ENCODE data around the gene GBE1.
"Not testable (repeated sequence)": the region's sequence is repeated elsewhere in the genome, so short reads cannot be mapped to it uniquely, and the experiment has no call there.

The GBE1 gene
- total RNA-seq: 17.7 to 18.9 reads per million in 2 donors

GRCh38 chr3:81760924-81761903 is at the start of gene GBE1:
Gene GBE1, minus strand, starts transcription at chr3:81761645. Its CDS starts 128 bp downstream, at chr3:81761517.
- peak; percentile 73 for DNase-seq

DNA sequence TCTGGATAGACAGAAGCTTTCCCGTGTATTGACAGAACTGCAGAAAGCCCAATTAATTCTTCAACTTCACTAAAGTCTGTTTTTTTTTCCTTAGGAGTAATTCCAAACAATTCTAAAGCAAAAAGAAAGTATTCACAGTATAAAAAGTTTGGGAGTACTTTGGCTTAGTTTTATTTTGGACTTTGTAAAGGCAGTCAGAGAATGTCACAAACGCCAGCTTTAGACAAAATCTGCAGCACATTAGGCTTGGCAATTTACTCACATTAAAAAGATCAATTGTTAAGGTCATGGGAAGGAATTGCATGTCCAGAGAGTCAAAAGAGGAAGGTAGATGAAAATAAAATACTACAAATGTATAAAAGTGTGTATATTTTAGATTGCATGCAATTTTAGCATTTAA is 47.5 kb upstream of the GBE1 start:
- DNase-seq: no peak

DNA sequence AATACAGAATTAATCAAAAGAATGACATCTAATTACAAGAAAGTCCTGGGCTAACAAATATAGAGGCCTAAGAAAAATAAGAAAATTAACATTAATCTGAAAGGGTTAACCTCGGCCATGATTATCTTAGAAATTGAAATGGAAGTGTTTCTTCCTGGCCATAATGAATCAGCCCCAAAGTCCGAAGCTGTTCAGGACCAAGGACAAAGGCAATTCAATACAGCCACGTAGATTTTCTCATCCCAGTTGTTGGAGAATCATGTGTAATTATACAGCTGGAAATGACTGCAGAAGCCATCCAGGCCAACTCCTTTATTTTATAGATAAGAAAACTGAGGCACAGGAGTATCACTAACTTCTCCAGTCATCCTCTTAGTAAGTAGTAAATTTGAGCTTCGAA is 38.0 kb upstream of the GBE1 start:
- DNase-seq: no peak

- no peak for DNase-seq
Measured at GRCh38 chr3:81793410-81793809, 32.0 kb upstream of the GBE1 start.

DNA sequence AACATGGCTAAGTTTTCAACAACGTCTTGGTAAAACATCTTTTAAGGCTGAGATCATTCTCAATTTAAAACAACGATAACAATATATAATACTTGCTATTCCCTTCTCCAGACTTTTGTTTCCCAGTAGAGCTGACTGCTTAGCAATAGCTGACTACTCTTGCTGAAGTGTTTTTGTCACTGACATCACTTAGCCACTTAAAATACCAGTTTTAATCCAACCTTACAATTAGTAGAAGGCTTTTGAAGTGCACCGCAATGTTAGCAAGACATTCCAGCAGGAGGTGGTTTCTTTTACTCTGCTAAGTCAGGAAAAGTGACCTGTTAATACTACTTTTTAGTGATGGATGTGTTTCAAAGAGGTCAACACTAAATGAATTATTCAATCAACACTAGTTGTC is 28.7 kb upstream of the GBE1 start:
- no peak for DNase-seq

- no peak for DNase-seq
Measured at GRCh38 chr3:81789691-81790090, 28.2 kb upstream of the GBE1 start.

DNA sequence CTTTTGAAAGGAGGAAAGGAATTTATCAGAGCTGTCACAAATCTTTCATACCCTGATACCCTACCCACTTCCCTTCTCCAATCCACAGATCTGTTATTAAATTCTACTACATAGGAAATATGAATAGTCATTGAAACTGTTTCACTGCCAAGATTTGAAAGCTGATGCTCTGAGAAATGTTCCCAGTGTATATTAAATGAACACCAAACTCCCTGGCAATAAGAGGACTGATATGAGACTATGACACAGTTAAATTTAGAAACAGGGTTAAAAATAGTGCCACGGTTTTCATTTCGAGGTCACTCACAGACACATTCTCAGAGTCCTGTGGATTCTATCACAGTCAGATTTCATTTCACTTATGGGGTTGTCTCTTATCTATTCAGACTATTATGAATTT is 27.2 kb upstream of the GBE1 start:
- no peak for DNase-seq

- DNase-seq: no peak
Measured at GRCh38 chr3:81788044-81788443, 26.6 kb upstream of the GBE1 start.

GRCh38 chr3:81782585-81782984 is 21.1 kb upstream of the GBE1 start:
- no peak for DNase-seq

GRCh38 chr3:81778678-81779182 is 17.3 kb upstream of the GBE1 start:
- no peak for DNase-seq

GRCh38 chr3:81776643-81777042 is 15.2 kb upstream of the GBE1 start:
- no peak for DNase-seq

DNA sequence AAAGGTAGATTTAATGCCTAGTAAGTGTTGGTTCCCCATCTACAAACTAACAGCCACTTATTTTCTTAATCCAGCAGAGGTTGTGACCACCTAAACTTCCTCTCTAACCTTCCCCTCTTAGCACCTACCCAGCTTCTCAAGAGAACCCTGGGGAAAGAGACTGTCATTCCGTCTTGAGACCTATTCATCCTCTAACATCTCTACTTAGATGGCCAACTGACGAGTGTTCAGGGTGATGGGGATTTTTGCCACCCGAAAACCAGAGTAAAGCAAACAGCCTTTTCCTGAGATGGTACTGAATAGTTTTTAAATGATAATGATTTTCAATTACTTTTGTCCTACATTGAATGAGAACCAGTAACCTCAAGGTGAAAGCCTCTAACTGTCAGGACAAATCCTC is 9.3 kb upstream of the GBE1 start:
- no peak for DNase-seq

GRCh38 chr3:81769299-81769698 is 7.9 kb upstream of the GBE1 start:
- no peak for DNase-seq

GRCh38 chr3:81767250-81767859 is 5.9 kb upstream of the GBE1 start:
- peak; percentile 11 for DNase-seq

DNA sequence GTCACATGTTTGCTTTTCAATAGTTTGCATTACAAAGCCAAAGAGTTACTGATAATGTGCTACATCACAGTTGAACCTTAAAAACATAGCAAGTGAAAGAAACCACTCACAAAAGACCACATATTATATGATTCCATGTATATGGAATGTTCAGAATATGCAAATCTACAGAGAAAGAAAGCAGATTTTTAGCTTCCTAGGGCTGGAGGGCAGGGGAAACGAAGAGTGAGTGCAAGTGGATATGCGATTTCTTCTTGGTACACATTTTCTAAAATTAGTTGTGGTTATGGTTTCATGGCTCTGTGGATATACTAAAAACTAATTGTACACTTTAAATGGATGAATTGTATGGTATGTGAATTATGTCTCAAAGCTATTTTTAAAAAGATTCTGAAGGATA is 4.0 kb upstream of the GBE1 start:
- no peak for DNase-seq

DNA sequence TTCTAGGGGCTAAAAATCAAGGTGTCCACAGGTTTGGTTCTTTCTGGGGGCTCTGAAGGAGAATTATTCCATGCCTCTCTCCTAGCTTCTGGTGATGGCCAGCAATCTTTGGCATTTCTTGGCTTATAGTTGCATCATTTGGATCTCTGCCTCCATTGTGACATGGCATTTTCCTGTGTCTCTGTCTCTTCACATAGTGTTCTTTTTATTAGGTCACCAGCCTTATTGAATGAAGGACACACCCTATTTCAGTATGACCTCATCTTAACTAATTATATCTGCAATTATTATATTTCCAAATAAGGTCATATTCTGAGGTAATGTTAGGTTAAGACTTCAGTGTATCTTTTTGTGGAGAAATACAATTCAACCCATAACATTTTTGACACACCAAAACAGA is 3.2 kb upstream of the GBE1 start:
- DNase-seq: no peak

DNA sequence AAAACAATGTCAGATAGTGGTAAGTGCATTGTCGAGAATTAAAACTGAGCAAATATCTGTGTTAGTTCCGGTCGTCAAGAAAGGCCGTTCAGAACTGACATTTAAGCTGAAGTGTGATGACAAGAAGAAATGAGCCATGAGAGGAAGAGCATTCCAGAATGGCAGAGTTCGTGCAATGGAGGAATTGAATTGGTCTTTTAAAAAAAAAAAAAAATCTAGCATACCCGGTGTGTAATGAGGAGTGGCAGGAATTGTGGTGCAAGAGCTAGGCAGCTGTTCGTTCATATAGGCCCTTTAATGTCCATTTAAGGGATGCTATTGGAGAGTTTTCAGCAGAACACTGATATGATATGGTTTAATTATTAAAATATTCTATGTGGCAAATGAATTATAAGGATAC is 2.6 kb upstream of the GBE1 start:
- DNase-seq: no peak

GRCh38 chr3:81763001-81763400 is 1.6 kb upstream of the GBE1 start:
- no peak for DNase-seq

GRCh38 chr3:81761904-81762580 is 597 bp upstream of the GBE1 start:
- DNase-seq: no peak

- no peak for DNase-seq
Measured at GRCh38 chr3:81760215-81760614, 1.2 kb downstream of the GBE1 start.

DNA sequence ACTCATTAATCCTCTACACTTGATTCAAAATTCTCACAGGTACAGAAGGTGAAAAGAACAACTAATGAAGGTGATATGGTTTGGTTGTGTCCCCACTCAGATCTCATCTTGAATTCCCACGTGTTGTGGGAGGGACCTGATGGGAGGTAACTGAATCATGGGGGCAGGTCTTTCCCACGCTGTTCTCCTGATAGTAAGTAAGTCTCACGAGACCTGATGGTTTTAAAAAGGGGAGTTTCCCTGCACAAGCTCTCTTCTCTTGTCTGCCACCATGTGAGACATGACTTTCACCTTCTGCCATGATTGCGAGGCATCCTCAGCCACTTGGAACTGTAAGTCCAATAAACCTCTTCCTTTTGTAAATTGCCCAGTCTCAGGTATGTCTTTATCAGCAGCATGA is 2.7 kb downstream of the GBE1 start:
- DNase-seq: not testable (repeated sequence)

- no peak for DNase-seq
Measured at GRCh38 chr3:81758275-81758674, 3.2 kb downstream of the GBE1 start.

DNA sequence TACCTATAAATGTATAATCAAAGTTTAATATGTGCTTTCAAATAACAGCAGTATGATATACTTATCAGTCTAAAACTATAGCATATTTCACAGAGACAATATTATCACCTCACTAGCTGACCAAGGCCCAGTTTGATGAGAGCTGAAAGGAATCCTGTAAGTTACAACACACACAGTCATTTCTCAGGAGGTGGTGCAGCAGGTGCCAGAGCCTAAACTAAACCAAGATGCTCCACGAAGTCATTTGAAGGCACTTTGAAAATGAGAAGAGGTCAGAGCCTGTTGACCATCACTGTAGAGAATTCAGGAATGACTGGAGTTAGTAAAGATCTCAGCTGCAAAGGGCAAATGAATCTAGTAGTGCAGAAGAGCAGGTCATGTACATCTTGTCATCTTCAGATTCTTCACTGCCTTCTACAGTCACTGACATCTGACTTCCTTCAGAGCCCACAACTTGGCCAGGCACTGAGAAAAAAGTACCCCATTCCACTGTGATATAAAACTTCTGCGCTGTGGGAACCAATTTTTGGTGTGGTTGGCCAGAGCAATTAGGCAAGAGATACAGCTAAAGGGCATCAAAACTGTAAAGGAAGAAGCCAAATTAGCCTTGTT is 7.9 kb downstream of the GBE1 start:
- DNase-seq: no peak

Measured in activated gamma-delta T cell (primary cell).